ENCODE data around the gene BBOF1. TPM values are rescaled to one million over a fixed set of nuclear protein-coding genes. Genes with fewer than 3 reads are reported as not detected.

Gene BBOF1
- total RNA-seq, 1 donor from 2014 or later, result 2.8 TPM

- no peak for TF ChIP-seq CTCF (IDR thresholded peaks at IDR 0.05)
- ATAC-seq, result no peak
- no peak overlapping the region for H3K4me3 ChIP-seq
- DNase-seq, result no peak
- no peaks in the 10 kb centered on the region for H3K36me3 ChIP-seq
- no peaks in the 10 kb centered on the region for H3K9me3 ChIP-seq
- no peaks in the 10 kb centered on the region for H3K4me1 ChIP-seq
- intact Hi-C loops (cut with DNase I), result no loop called here
- no peak overlapping the region for H3K27ac ChIP-seq
- H3K27me3 ChIP-seq, result no peaks in the 10 kb centered on the region
Measured at GRCh38 chr14:74035556-74035955, 16.4 kb downstream of the BBOF1 start.

- ATAC-seq, result peak; percentile 65
- intact Hi-C loops (cut with DNase I), result no loop called here
Measured at GRCh38 chr14:74038020-74038859, 19.1 kb downstream of the BBOF1 start.

GRCh38 chr14:74042296-74042695 lies 23.1 kb downstream of the BBOF1 start:
- Histone ChIP-seq H3K4me1 (no peaks in the 10 kb centered on the region), H3K27ac (no peak overlapping the region), H3K4me3 (no peak overlapping the region), H3K27me3 (no peaks in the 10 kb centered on the region), H3K36me3 (no peaks in the 10 kb centered on the region), H3K9me3 (no peaks in the 10 kb centered on the region)
- intact Hi-C loops (cut with DNase I), result no loop called here
- ATAC-seq (no peak), DNase-seq (no peak)
- no peak for TF ChIP-seq CTCF (IDR thresholded peaks at IDR 0.05)

More at GRCh38 chr14:74038020-74038859, 19.1 kb downstream of the BBOF1 start:
- H3K36me3 ChIP-seq, result no peaks in the 10 kb centered on the region
- H3K4me3 ChIP-seq, result no peak overlapping the region
- DNase-seq, result no peak
- no peaks in the 10 kb centered on the region for H3K9me3 ChIP-seq
- TF ChIP-seq CTCF (IDR thresholded peaks at IDR 0.05), result peak; percentile 76
- H3K27ac ChIP-seq, result no peak overlapping the region
- H3K27me3 ChIP-seq, result no peaks in the 10 kb centered on the region
- no peaks in the 10 kb centered on the region for H3K4me1 ChIP-seq

- no peak for DNase-seq
- Histone ChIP-seq H3K27ac (no peak overlapping the region), H3K36me3 (no peaks in the 10 kb centered on the region), H3K9me3 (no peaks in the 10 kb centered on the region), H3K27me3 (no peaks in the 10 kb centered on the region), H3K4me3 (no peak overlapping the region), H3K4me1 (no peaks in the 10 kb centered on the region)
- no peak for ATAC-seq
- intact Hi-C loops (cut with DNase I), result no loop called here
- no peak for TF ChIP-seq CTCF (IDR thresholded peaks at IDR 0.05)
Measured at GRCh38 chr14:74045522-74045921, 26.4 kb downstream of the BBOF1 start.

- no peak overlapping the region for H3K27ac ChIP-seq
- no peaks in the 10 kb centered on the region for H3K9me3 ChIP-seq
- ATAC-seq, result no peak
- intact Hi-C loops (cut with DNase I), result no loop called here
- H3K36me3 ChIP-seq, result no peaks in the 10 kb centered on the region
- TF ChIP-seq CTCF (IDR thresholded peaks at IDR 0.05), result no peak
- H3K4me1 ChIP-seq, result no peaks in the 10 kb centered on the region
- H3K4me3 ChIP-seq, result no peak overlapping the region
- no peaks in the 10 kb centered on the region for H3K27me3 ChIP-seq
- no peak for DNase-seq
Measured at GRCh38 chr14:74048281-74048680, 29.1 kb downstream of the BBOF1 start.

All from upper lobe of right lung (tissue), 1 donor.